Activated gamma-delta T cell treated with Interleukin-2 at 50 U/mL for 16 hours (primary cell): ENCODE measurements around the gene ANO10.
A peak's percentile ranks its signal among the peaks of the same experiment; 100 is the strongest.
"Not testable (repeated sequence)": the region's sequence is repeated elsewhere in the genome, so short reads cannot be mapped to it uniquely, and the experiment has no call there.

Source experiments
- DNase-seq: peaks from one replicate; pipeline ENCODE4 v3.0.0-alpha.2; 2020

The ANO10 gene

GRCh38 chr3:43369404-43370292 is 252.2 kb downstream of the ANO10 start:
- no peak for DNase-seq

- DNase-seq: no peak
These were observed 254.9 kb downstream of the ANO10 start for GRCh38 chr3:43366885-43367284.

GRCh38 chr3:43366481-43366880 is 255.3 kb downstream of the ANO10 start:
- DNase-seq: no peak

GRCh38 chr3:43365601-43366305 is 256.1 kb downstream of the ANO10 start:
- no peak for DNase-seq

- no peak for DNase-seq
These were observed 256.9 kb downstream of the ANO10 start for GRCh38 chr3:43364926-43365325.

GRCh38 chr3:43364494-43364893 is 257.3 kb downstream of the ANO10 start:
- DNase-seq: no peak

- DNase-seq: no peak
These were observed 258.1 kb downstream of the ANO10 start for GRCh38 chr3:43363621-43364266.

- DNase-seq: no peak
These were observed 258.9 kb downstream of the ANO10 start for GRCh38 chr3:43362961-43363360.

- DNase-seq: no peak
These were observed 259.6 kb downstream of the ANO10 start for GRCh38 chr3:43362183-43362582.

- no peak for DNase-seq
These were observed 260.7 kb downstream of the ANO10 start for GRCh38 chr3:43361077-43361476.

GRCh38 chr3:43356033-43356432 is 265.8 kb downstream of the ANO10 start:
- DNase-seq: not testable (repeated sequence)

GRCh38 chr3:43353923-43354670 is 267.7 kb downstream of the ANO10 start:
- DNase-seq: no peak

- DNase-seq: no peak
These were observed 268.4 kb downstream of the ANO10 start for GRCh38 chr3:43353393-43353792.

- no peak for DNase-seq
These were observed 272.1 kb downstream of the ANO10 start for GRCh38 chr3:43349716-43350115.

- no peak for DNase-seq
These were observed 272.8 kb downstream of the ANO10 start for GRCh38 chr3:43348852-43349574.

GRCh38 chr3:43348350-43348749 is 273.5 kb downstream of the ANO10 start:
- DNase-seq: no peak

GRCh38 chr3:43347774-43348173 is 274.0 kb downstream of the ANO10 start:
- no peak for DNase-seq

GRCh38 chr3:43346978-43347749 is 274.6 kb downstream of the ANO10 start:
- peak; percentile 53 for DNase-seq

- DNase-seq: no peak
These were observed 275.9 kb downstream of the ANO10 start for GRCh38 chr3:43345877-43346276.

GRCh38 chr3:43345246-43345645 is 276.6 kb downstream of the ANO10 start:
- no peak for DNase-seq

- DNase-seq: no peak
These were observed 277.3 kb downstream of the ANO10 start for GRCh38 chr3:43344520-43344919.
